ENCODE measurements around the gene CALML3.

DNA sequence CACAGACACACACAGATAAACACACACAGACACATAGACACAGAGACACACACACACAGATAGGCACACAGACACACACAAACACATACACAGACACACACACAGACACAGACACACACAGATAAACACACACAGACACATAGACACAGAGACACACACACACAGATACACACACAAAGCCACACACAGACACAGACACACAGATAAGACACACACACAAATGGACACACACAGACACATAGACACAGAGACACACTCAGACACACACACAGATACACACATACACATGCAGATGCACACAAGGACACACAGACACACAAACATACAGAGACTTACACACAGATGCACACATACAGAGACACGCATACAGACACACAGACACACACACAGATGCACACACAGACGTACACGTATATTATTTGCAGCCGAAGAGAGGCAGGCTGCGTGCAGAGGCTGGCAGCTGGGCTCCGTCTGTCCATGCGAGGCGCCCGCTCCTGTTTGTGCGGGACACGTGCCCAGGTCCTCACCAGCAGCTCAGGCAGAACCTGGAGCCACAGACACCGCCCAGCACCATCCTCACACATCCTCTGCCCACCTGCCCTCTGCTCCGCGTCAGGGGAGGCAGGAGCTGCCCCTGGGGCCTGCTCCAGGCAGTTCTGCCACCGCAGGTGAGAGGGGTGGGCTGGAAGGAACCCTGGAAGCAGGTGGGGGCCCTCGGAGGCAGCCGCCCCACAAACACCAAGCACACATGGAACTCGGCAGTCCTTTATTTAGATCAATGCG, 26.6 kb upstream of the CALML3 start:
- TF ChIP-seq FOXM1 (IDR thresholded peaks at IDR 0.05; ENCODE audit: borderline replicate concordance, low read depth), result no peak
- no peak for TF ChIP-seq EP300 (IDR thresholded peaks at IDR 0.05; ENCODE audit: borderline replicate concordance)

Measured in Ishikawa (cell line).